ENCODE data around the gene RHBDL1.
"Not testable (repeated sequence)": the region's sequence is repeated elsewhere in the genome, so short reads cannot be mapped to it uniquely, and the experiment has no call there.

RHBDL1 gene

GRCh38 chr16:711084-711483 lies 35.6 kb downstream of the RHBDL1 start:
- no peak overlapping the region for H3K4me3 ChIP-seq (ENCODE audit: low read length)
- no peak for DNase-seq (ENCODE audit: low read depth, low spot score)

- DNase-seq (ENCODE audit: low read depth, low spot score): no peak
- no peak overlapping the region for H3K4me3 ChIP-seq (ENCODE audit: low read length)
Measured at GRCh38 chr16:711548-712320, 36.3 kb downstream of the RHBDL1 start.

GRCh38 chr16:712740-713250 lies 37.3 kb downstream of the RHBDL1 start:
- peak; percentile 63 for DNase-seq (ENCODE audit: low read depth, low spot score)
- H3K4me3 ChIP-seq (ENCODE audit: low read length): not testable (repeated sequence)

DNA sequence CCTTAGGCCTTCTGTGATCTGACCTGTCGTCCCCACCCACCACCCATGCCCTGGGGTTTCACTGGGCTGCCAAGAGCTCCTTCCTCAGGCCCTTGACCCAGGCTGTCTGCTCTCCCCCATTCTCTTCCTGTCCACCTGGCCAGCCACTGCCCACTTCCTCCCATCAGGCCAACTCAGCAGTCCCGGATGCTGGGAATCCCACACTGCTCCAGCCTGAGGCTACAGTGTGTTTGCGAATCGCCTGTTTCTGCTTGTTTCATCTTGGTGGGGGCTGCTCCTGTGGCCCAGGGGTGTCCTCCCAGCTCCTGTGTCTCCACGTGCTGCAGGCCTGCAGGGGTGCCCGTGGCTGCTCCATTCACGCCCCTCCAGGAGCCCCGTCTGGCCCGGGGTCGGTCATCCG lies 38.6 kb downstream of the RHBDL1 start:
- no peak overlapping the region for H3K4me3 ChIP-seq (ENCODE audit: low read length)

DNA sequence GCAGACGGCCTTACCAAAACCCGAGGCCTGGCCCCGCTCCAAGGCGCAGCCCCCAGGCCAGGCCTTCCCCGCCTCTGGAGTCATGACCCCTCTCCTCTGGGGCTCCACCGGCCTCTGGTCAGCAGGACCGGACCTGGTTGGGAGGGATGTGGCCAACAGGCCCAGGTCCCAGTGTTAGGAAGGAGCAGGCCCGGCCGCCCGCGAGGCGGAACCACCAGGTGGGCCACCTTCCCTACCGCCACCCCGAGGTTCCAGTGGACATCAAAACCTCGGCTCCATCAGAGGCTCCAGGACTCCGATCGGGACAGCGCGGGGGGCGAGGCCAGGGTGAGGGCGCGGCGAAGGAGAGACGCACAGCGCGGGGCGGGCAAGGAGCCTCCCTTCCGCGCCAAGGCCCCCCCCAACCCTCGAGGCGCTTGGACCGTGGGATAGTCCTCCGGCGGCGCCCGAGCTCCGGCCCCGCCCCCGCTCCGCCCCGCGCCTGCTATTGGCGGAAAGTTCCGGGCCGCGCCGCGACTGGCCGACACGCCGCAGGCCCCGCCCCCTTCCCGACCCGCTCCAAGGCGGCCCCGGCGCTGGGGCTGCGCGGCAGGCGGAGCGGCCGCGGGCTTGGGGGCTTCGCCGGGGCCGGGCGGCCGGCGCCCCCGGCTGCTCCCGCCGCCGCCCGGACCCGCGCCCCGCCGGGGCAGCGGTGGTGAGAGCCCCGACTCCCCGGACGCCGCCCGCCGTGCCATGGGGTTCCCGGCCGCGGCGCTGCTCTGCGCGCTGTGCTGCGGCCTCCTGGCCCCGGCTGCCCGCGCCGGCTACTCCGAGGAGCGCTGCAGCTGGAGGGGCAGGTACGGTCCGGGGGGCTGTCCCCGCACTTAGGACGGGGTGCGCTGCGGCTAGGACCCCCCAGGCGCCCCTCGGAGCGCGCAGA lies 39.3 kb downstream of the RHBDL1 start, which contains the start of gene METRN:
TSS of gene METRN (plus strand) at position 561 of the 919 bp plus-strand sequence. CDS start at position 733, 172 bp downstream.
- peak within 1 kb of the TSS; percentile 53 for H3K4me3 ChIP-seq (ENCODE audit: low read length)
- DNase-seq (ENCODE audit: low read depth, low spot score): peak; percentile 71

More for the DNA sequence above, 38.6 kb downstream of the RHBDL1 start:
- DNase-seq (ENCODE audit: low read depth, low spot score): no peak

DNA sequence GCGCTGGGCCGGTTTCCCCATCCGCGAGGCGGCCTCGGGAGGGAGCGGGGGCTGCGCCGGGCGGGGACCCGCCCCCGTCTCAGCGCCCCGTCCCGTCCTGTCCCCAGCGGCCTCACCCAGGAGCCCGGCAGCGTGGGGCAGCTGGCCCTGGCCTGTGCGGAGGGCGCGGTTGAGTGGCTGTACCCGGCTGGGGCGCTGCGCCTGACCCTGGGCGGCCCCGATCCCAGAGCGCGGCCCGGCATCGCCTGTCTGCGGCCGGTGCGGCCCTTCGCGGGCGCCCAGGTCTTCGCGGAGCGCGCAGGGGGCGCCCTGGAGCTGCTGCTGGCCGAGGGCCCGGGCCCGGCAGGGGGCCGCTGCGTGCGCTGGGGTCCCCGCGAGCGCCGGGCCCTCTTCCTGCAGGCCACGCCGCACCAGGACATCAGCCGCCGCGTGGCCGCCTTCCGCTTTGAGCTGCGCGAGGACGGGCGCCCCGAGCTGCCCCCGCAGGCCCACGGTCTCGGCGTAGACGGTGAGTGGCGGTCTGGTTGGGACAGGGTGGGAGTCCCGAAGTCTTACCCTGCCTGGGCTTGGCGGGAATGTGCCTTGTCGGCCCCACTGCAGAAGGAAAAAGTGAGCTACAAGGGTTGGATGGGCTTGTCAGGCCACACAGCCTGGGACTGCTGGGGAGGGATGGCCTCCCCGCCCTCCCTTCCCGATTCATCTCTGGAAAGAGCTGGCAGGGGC lies 40.2 kb downstream of the RHBDL1 start:
- H3K4me3 ChIP-seq (ENCODE audit: low read length): peak overlapping the region; percentile 53
- no peak for DNase-seq (ENCODE audit: low read depth, low spot score)

GRCh38 chr16:716200-716568 lies 40.7 kb downstream of the RHBDL1 start:
- H3K4me3 ChIP-seq (ENCODE audit: low read length): no peak overlapping the region
- no peak for DNase-seq (ENCODE audit: low read depth, low spot score)

GRCh38 chr16:716768-717325 lies 41.4 kb downstream of the RHBDL1 start:
- no peak overlapping the region for H3K4me3 ChIP-seq (ENCODE audit: low read length)

GRCh38 chr16:717450-718245 lies 42.2 kb downstream of the RHBDL1 start:
- no peak for DNase-seq (ENCODE audit: low read depth, low spot score)
- no peak overlapping the region for H3K4me3 ChIP-seq (ENCODE audit: low read length)

More at GRCh38 chr16:716768-717325, 41.4 kb downstream of the RHBDL1 start:
- DNase-seq (ENCODE audit: low read depth, low spot score): no peak

DNA sequence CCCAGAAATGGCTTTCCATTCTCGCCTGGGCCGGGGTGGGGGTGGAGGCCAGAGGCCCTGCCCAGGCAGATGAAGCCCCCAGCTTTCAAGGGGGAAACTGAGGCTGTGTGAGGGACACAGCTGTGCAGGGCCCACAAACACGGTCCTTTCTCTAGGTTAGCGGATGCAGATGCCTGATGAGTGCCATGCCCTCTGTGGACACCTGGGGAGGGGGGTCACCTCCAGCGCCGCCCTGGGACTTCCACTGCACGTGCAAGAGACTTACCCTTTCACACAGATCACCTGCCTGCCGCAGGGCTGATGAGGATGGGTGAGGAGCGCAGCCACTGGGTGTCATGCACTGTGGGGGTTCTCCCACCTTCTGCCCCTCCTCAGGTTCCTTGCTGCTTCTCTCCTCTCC lies 42.9 kb downstream of the RHBDL1 start:
- DNase-seq (ENCODE audit: low read depth, low spot score): no peak
- no peak overlapping the region for H3K4me3 ChIP-seq (ENCODE audit: low read length)

DNA sequence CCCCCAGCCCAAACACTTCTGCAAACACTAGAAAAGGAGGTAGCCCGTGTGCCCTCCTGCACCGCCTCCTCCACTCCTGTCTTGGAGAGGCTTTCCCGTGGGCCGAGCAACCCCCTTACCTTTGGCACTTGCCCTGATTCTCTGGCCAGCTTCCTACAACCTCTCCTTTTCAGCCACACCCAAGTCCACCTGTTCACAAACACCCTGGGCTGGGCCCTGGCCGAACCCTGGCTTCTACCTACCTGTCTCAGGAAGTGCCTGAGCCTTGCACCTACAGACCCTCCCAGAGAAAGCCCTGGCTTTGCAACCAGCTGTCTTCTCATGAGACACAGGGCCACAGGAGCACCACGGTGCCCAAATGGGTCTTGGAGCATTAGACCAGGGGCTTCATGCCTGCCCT lies 43.5 kb downstream of the RHBDL1 start:
- no peak overlapping the region for H3K4me3 ChIP-seq (ENCODE audit: low read length)

DNA sequence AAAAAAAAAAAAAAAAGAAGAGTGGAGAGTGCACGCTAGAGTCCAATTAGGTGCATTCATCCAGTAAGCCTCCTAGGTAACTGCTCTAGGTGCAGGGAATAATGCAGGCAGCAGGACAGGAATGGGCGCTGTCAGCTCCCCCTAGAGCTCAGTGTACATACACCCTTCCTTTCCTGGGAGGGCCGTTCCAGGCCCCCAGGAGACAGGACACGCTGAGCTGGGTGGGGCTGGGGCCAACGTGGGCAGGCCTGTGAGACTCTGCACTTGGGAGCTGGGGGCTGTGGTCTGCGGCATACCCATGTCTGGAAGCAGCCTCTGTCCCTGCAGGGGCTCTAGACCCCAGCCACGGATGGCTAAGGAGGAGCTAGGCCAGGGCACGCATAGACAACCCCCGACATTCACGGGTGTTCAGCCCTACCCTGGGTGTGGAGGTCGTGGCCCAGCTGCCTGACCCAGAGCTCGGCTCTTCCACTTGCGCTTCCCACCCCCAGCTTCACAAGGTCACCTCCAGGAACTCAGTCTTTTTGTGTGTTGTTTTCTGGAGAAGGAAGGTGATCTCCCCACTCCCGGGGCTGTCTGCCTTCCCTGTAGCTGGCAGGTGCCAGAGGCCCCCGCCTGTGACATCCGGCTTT lies 44.5 kb downstream of the RHBDL1 start:
- DNase-seq (ENCODE audit: low read depth, low spot score): peak; percentile 37
- peak overlapping the region; percentile 73 for H3K4me3 ChIP-seq (ENCODE audit: low read length)

More for the DNA sequence above, 43.5 kb downstream of the RHBDL1 start:
- no peak for DNase-seq (ENCODE audit: low read depth, low spot score)

GRCh38 chr16:720447-720989 lies 45.0 kb downstream of the RHBDL1 start:
- DNase-seq (ENCODE audit: low read depth, low spot score): peak; percentile 89
- peak overlapping the region; percentile 73 for H3K4me3 ChIP-seq (ENCODE audit: low read length)

GRCh38 chr16:720990-721764 lies 45.7 kb downstream of the RHBDL1 start, which contains the start of gene ANTKMT:
ANTKMT (plus strand) TSS chr16:721146; CDS start chr16:721275, 129 bp downstream.
- H3K4me3 ChIP-seq (ENCODE audit: low read length): peak within 1 kb of the TSS; percentile 73
- peak; percentile 84 for DNase-seq (ENCODE audit: low read depth, low spot score)

GRCh38 chr16:721765-722540 lies 46.5 kb downstream of the RHBDL1 start:
- peak overlapping the region; percentile 54 for H3K4me3 ChIP-seq (ENCODE audit: low read length)
- DNase-seq (ENCODE audit: low read depth, low spot score): no peak
